Cardiac muscle cell (in vitro differentiated cells and primary cell): Measurements from ENCODE around the gene MX2. TPM values are rescaled to one million over a fixed set of nuclear protein-coding genes. Genes with fewer than 3 reads are reported as not detected.

Experiments
- DNase-seq, 2 donors: peaks; one replicate each; pipeline versions ENCODE4 v3.0.0 to v3.0.0-alpha.2; 2010 to 2017; ENCODE audit warnings: low read depth in 1 of 2, low spot score in 1 of 2
- H3K27ac ChIP-seq: fragments of 200-600 bp; sonication (generic); 2 replicates; pipeline ENCODE4 v1.5.1; 2016
- H3K27me3 ChIP-seq: fragments of 200-600 bp; sonication (generic); 2 replicates; pipeline ENCODE4 v1.6.0; 2016; ENCODE audit warnings: control low read depth
- H3K36me3 ChIP-seq: fragments of 200-600 bp; sonication (generic); 2 replicates; pipeline ENCODE4 v1.5.1; 2016; ENCODE audit warnings: control low read depth
- H3K4me1 ChIP-seq: fragments of 200-600 bp; sonication (generic); 2 replicates; pipeline ENCODE4 v1.8.1; 2017; ENCODE audit warnings: low read depth, mild to moderate bottlenecking, mixed run types
- H3K4me3 ChIP-seq: fragments of 200-600 bp; sonication (generic); 2 replicates; pipeline ENCODE4 v1.5.1; 2016; ENCODE audit warnings: mild to moderate bottlenecking
- H3K9me3 ChIP-seq: fragments of 200-600 bp; sonication (generic); 2 replicates; pipeline ENCODE4 v1.5.1; 2017; ENCODE audit warnings: low read depth, mild to moderate bottlenecking, control low read depth
- CTCF ChIP-seq: IDR thresholded peaks from 2 replicates; pipeline ENCODE4 v1.5.1; 2012; ENCODE audit warnings: low read depth, mild to moderate bottlenecking, low read length
- polyA plus RNA-seq: library from polyadenylated mRNA; unstranded; fragments of >200 nt; fragmentation: Nextera tagmentation; extraction: Ambion mirVana; gene quantifications from 2 replicates; pipeline ENCODE4 v1.2.1, GENCODE V29; 2016
- total RNA-seq: library from RNA; depleted of rRNA; stranded (reverse); fragments of >200 nt; gene quantifications from 2 replicates; pipeline ENCODE4 v1.2.3, GENCODE V29; 2016

MX2 gene
- total and polyA plus RNA-seq, 2 experiments from 2014 or later, result 0.28 to 2.3 TPM

GRCh38 chr21:41431788-41432548, 70.1 kb downstream of the MX2 start:
- Histone ChIP-seq H3K4me1 (no peaks in the 10 kb centered on the region), H3K27me3 (peaks cover 38% of the 10 kb centered on the region), H3K36me3 (no peaks in the 10 kb centered on the region), H3K9me3 (no peaks in the 10 kb centered on the region), H3K4me3 (no peak overlapping the region), H3K27ac (no peak overlapping the region)
- DNase-seq, result no peak
- TF ChIP-seq CTCF, result no peak

- H3K27ac ChIP-seq, result no peak overlapping the region
- H3K36me3 ChIP-seq, result no peaks in the 10 kb centered on the region
- peaks cover 29% of the 10 kb centered on the region for H3K27me3 ChIP-seq
- H3K4me1 ChIP-seq, result no peaks in the 10 kb centered on the region
- H3K9me3 ChIP-seq, result no peaks in the 10 kb centered on the region
- no peak for TF ChIP-seq CTCF
- no peak overlapping the region for H3K4me3 ChIP-seq
- no peak for DNase-seq
These were observed 71.0 kb downstream of the MX2 start for GRCh38 chr21:41432562-41433460.

GRCh38 chr21:41433566-41433965, 71.7 kb downstream of the MX2 start:
- Histone ChIP-seq H3K9me3 (no peaks in the 10 kb centered on the region), H3K36me3 (no peaks in the 10 kb centered on the region), H3K27ac (no peak overlapping the region), H3K27me3 (peaks cover 22% of the 10 kb centered on the region), H3K4me1 (no peaks in the 10 kb centered on the region), H3K4me3 (no peak overlapping the region)
- TF ChIP-seq CTCF, result no peak
- DNase-seq, result no peak

- Histone ChIP-seq H3K27me3 (peaks cover under 1% of the 10 kb centered on the region), H3K27ac (no peak overlapping the region), H3K4me3 (no peak overlapping the region), H3K36me3 (no peaks in the 10 kb centered on the region), H3K9me3 (no peaks in the 10 kb centered on the region), H3K4me1 (no peaks in the 10 kb centered on the region)
- DNase-seq, result no peak
- TF ChIP-seq CTCF, result no peak
These were observed 73.9 kb downstream of the MX2 start for GRCh38 chr21:41435706-41436105.

GRCh38 chr21:41437729-41438128, 75.9 kb downstream of the MX2 start:
- Histone ChIP-seq H3K27ac (no peak overlapping the region), H3K4me1 (no peaks in the 10 kb centered on the region), H3K4me3 (no peak overlapping the region), H3K27me3 (no peaks in the 10 kb centered on the region), H3K9me3 (no peaks in the 10 kb centered on the region), H3K36me3 (no peaks in the 10 kb centered on the region)
- TF ChIP-seq CTCF, result no peak
- no peak for DNase-seq
